Trophoblast cell (in vitro differentiated cells and primary cell): ENCODE results near the gene PSEN2.

ENCODE experiments used
- DNase-seq, 2 donors: peaks; one replicate each; pipeline ENCODE4 v3.0.0-alpha.2; 2016
- H2AFZ ChIP-seq: 2 replicates; pipeline ENCODE4 v1.6.1; 2013; ENCODE audit warnings: low read length, moderate library complexity, mild to moderate bottlenecking; ENCODE audit not compliant: insufficient read depth, poor library complexity
- H2AK5ac ChIP-seq: 2 replicates; pipeline ENCODE4 v1.6.1; 2013; ENCODE audit warnings: mild to moderate bottlenecking, low read length
- H2BK120ac ChIP-seq: 2 replicates; pipeline ENCODE4 v1.6.1; 2013; ENCODE audit warnings: low read length, mild to moderate bottlenecking, moderate library complexity; ENCODE audit not compliant: insufficient read depth, poor library complexity
- H2BK12ac ChIP-seq: 2 replicates; pipeline ENCODE4 v1.6.1; 2013; ENCODE audit warnings: mild to moderate bottlenecking, low read length, moderate library complexity
- H2BK5ac ChIP-seq: 2 replicates; pipeline ENCODE4 v1.6.1; 2013; ENCODE audit warnings: low read length, low read depth, moderate library complexity, mild to moderate bottlenecking; ENCODE audit not compliant: poor library complexity
- H3K14ac ChIP-seq: 2 replicates; pipeline ENCODE4 v1.6.1; 2013; ENCODE audit warnings: mild to moderate bottlenecking, low read length
- H3K18ac ChIP-seq: 2 replicates; pipeline ENCODE4 v1.6.1; 2013; ENCODE audit warnings: mild to moderate bottlenecking, low read length
- H3K23ac ChIP-seq: 2 replicates; pipeline ENCODE4 v1.6.1; 2013; ENCODE audit warnings: low read length
- H3K27ac ChIP-seq: 2 replicates; pipeline ENCODE4 v1.5.1; 2013; ENCODE audit warnings: low read depth, mild to moderate bottlenecking, inconsistent platforms, low read length, moderate library complexity
- H3K27me3 ChIP-seq: 2 replicates; pipeline ENCODE4 v1.6.1; 2013; ENCODE audit warnings: inconsistent platforms, mild to moderate bottlenecking, low read length, moderate library complexity; ENCODE audit not compliant: insufficient read depth
- H3K36me3 ChIP-seq, 2 experiments: 1 replicate in 1 of 2; 2 replicates in 1 of 2; pipeline ENCODE4 v1.6.1; 2013; ENCODE audit warnings: low read length in 2 of 2, mild to moderate bottlenecking in 2 of 2, moderate library complexity in 1 of 2; ENCODE audit not compliant: insufficient read depth in 2 of 2, control insufficient read depth in 1 of 2
- H3K4ac ChIP-seq: 2 replicates; pipeline ENCODE4 v1.6.1; 2013; ENCODE audit warnings: low read depth, mild to moderate bottlenecking, low read length, moderate library complexity
- H3K4me1 ChIP-seq, 2 experiments: 1 replicate in 1 of 2; 2 replicates in 1 of 2; pipeline ENCODE4 v1.6.1; 2013; ENCODE audit warnings: low read length in 2 of 2, mild to moderate bottlenecking in 2 of 2, moderate library complexity in 1 of 2; ENCODE audit not compliant: insufficient read depth in 2 of 2, control insufficient read depth in 1 of 2
- H3K4me2 ChIP-seq: 2 replicates; pipeline ENCODE4 v1.6.1; 2013; ENCODE audit warnings: inconsistent platforms, mild to moderate bottlenecking, low read length, moderate library complexity
- H3K4me3 ChIP-seq: 2 replicates; pipeline ENCODE4 v1.5.1; 2013; ENCODE audit warnings: mild to moderate bottlenecking, low read depth, low read length, inconsistent platforms
- H3K79me1 ChIP-seq: one replicate; pipeline ENCODE4 v1.6.1; 2013; ENCODE audit warnings: low read length
- H3K79me2 ChIP-seq: 2 replicates; pipeline ENCODE4 v1.6.1; 2013; ENCODE audit warnings: low read length, mild to moderate bottlenecking; ENCODE audit not compliant: control insufficient read depth, insufficient read depth, poor library complexity
- H3K9ac ChIP-seq: 2 replicates; pipeline ENCODE4 v1.6.1; 2013; ENCODE audit warnings: mild to moderate bottlenecking, low read length
- H3K9me3 ChIP-seq: 2 replicates; pipeline ENCODE4 v1.6.1; 2013; ENCODE audit warnings: low read depth, mild to moderate bottlenecking, control low read depth, inconsistent platforms, low read length; ENCODE audit not compliant: insufficient read depth
- H4K12ac ChIP-seq: 2 replicates; pipeline ENCODE4 v1.6.1; 2013; ENCODE audit warnings: low read depth, mild to moderate bottlenecking, low read length, moderate library complexity
- H4K8ac ChIP-seq: 2 replicates; pipeline ENCODE4 v1.6.1; 2013; ENCODE audit warnings: low read depth, mild to moderate bottlenecking, low read length, moderate library complexity
- H4K91ac ChIP-seq: one replicate; pipeline ENCODE4 v1.6.1; 2013; ENCODE audit warnings: low read depth, mild to moderate bottlenecking, low read length, moderate library complexity
- WGBS: extraction: QIAGEN DNeasy Blood & Tissue Kit; methylation state at CpG from one replicate; pipeline ENCODE4 v1.1.7; 2013; ENCODE audit warnings: missing lambda C conversion rate; ENCODE audit not compliant: insufficient read length, insufficient coverage; ENCODE audit errors: extremely low coverage; 5-methylcytosine and 5-hydroxymethylcytosine counted together

The PSEN2 gene

GRCh38 chr1:226825037-226825745, 45.2 kb upstream of the PSEN2 start:
- Histone ChIP-seq H2AFZ (no peak overlapping the region), H3K4me1 (peaks cover 6 to 8% of the 10 kb centered on the region in 2 experiments), H3K27me3 (no peaks in the 10 kb centered on the region), H4K91ac (no peak overlapping the region), H3K4me3 (no peak overlapping the region), H3K9ac (no peak overlapping the region), H3K4me2 (no peak overlapping the region), H3K23ac (no peak overlapping the region), H2BK12ac (no peak overlapping the region), H4K12ac (no peak overlapping the region), H3K4ac (no peak overlapping the region), H3K14ac (no peak overlapping the region), H3K9me3 (no peaks in the 10 kb centered on the region), H3K18ac (no peak overlapping the region), H2BK120ac (no peak overlapping the region), H3K79me1 (peaks cover 5% of the 10 kb centered on the region), H3K27ac (no peak overlapping the region), H3K36me3 (no peaks in the 10 kb centered on the region), H4K8ac (no peak overlapping the region), H2BK5ac (no peak overlapping the region), H2AK5ac (no peak overlapping the region), H3K79me2 (no peaks in the 10 kb centered on the region)
- WGBS: no CpG with 5 or more reads among the region's 9 CpGs
- DNase-seq: no peak

- H3K27ac ChIP-seq: no peak overlapping the region
- H3K36me3 ChIP-seq: no peaks in the 10 kb centered on the region
- no peak overlapping the region for H3K14ac ChIP-seq
- H3K4me1 ChIP-seq: peaks cover 6 to 8% of the 10 kb centered on the region in 2 experiments
- no CpG with 5 or more reads among the region's 3 CpGs for WGBS
- no peak overlapping the region for H2BK12ac ChIP-seq
- H3K4me2 ChIP-seq: no peak overlapping the region
- DNase-seq: no peak
- no peaks in the 10 kb centered on the region for H3K9me3 ChIP-seq
- no peak overlapping the region for H2AFZ ChIP-seq
- no peak overlapping the region for H4K8ac ChIP-seq
- H4K12ac ChIP-seq: no peak overlapping the region
- H2BK5ac ChIP-seq: no peak overlapping the region
- no peak overlapping the region for H3K9ac ChIP-seq
- H2AK5ac ChIP-seq: no peak overlapping the region
- no peak overlapping the region for H3K18ac ChIP-seq
- no peak overlapping the region for H4K91ac ChIP-seq
- H2BK120ac ChIP-seq: no peak overlapping the region
- no peak overlapping the region for H3K23ac ChIP-seq
- H3K27me3 ChIP-seq: no peaks in the 10 kb centered on the region
- H3K4ac ChIP-seq: no peak overlapping the region
- peaks cover 5% of the 10 kb centered on the region for H3K79me1 ChIP-seq
- H3K79me2 ChIP-seq: no peaks in the 10 kb centered on the region
- H3K4me3 ChIP-seq: no peak overlapping the region
Measured at GRCh38 chr1:226825746-226826100, 44.7 kb upstream of the PSEN2 start.

- no peak overlapping the region for H2AFZ ChIP-seq
- H2BK12ac ChIP-seq: no peak overlapping the region
- no peak overlapping the region for H3K14ac ChIP-seq
- no CpG with 5 or more reads among the region's 19 CpGs for WGBS
- H3K27me3 ChIP-seq: no peaks in the 10 kb centered on the region
- no peak overlapping the region for H4K12ac ChIP-seq
- no peak overlapping the region for H3K18ac ChIP-seq
- H3K9ac ChIP-seq: no peak overlapping the region
- no peak overlapping the region for H2BK120ac ChIP-seq
- H3K9me3 ChIP-seq: no peaks in the 10 kb centered on the region
- no peak overlapping the region for H3K4ac ChIP-seq
- no peaks in the 10 kb centered on the region for H3K36me3 ChIP-seq
- H4K8ac ChIP-seq: peak overlapping the region; percentile 65
- no peak overlapping the region for H3K23ac ChIP-seq
- H3K27ac ChIP-seq: no peak overlapping the region
- H3K79me1 ChIP-seq: peaks cover 5% of the 10 kb centered on the region
- peak overlapping the region; percentile 47 for H2AK5ac ChIP-seq
- DNase-seq: no peak
- no peak overlapping the region for H2BK5ac ChIP-seq
- H4K91ac ChIP-seq: peak overlapping the region; percentile 25
- no peak overlapping the region for H3K4me2 ChIP-seq
- no peaks in the 10 kb centered on the region for H3K79me2 ChIP-seq
- H3K4me1 ChIP-seq: peaks cover 2 to 3% of the 10 kb centered on the region in 2 experiments
- no peak overlapping the region for H3K4me3 ChIP-seq
Measured at GRCh38 chr1:226826479-226827261, 43.7 kb upstream of the PSEN2 start.

GRCh38 chr1:226827458-226827857, 43.0 kb upstream of the PSEN2 start:
- no peak overlapping the region for H3K4me2 ChIP-seq
- no peaks in the 10 kb centered on the region for H3K36me3 ChIP-seq
- no peak overlapping the region for H3K9ac ChIP-seq
- WGBS: no CpG with 5 or more reads among the region's 11 CpGs
- peaks cover 2 to 4% of the 10 kb centered on the region in 2 experiments for H3K4me1 ChIP-seq
- H2BK120ac ChIP-seq: no peak overlapping the region
- H4K12ac ChIP-seq: no peak overlapping the region
- H3K9me3 ChIP-seq: no peaks in the 10 kb centered on the region
- H2AFZ ChIP-seq: no peak overlapping the region
- no peak overlapping the region for H3K27ac ChIP-seq
- peak overlapping the region; percentile 63 for H3K18ac ChIP-seq
- H3K79me2 ChIP-seq: no peaks in the 10 kb centered on the region
- no peak overlapping the region for H3K14ac ChIP-seq
- no peak overlapping the region for H3K23ac ChIP-seq
- no peaks in the 10 kb centered on the region for H3K27me3 ChIP-seq
- no peak overlapping the region for H2BK5ac ChIP-seq
- peak overlapping the region; percentile 53 for H2AK5ac ChIP-seq
- peak overlapping the region; percentile 85 for H4K8ac ChIP-seq
- H3K4ac ChIP-seq: no peak overlapping the region
- DNase-seq: no peak
- peak overlapping the region; percentile 80 for H2BK12ac ChIP-seq
- no peak overlapping the region for H3K4me3 ChIP-seq
- peaks cover 5% of the 10 kb centered on the region for H3K79me1 ChIP-seq
- H4K91ac ChIP-seq: peak overlapping the region; percentile 58
